GM15510 (cell line): ENCODE results near the gene WFS1.

Source experiments
- POLR2A ChIP-seq: IDR thresholded peaks from 3 replicates; pipeline ENCODE4 v1.6.1; 2011; ENCODE audit warnings: borderline replicate concordance; ENCODE audit not compliant: insufficient read length; ENCODE audit errors: extremely low read depth

The WFS1 gene, protein sequence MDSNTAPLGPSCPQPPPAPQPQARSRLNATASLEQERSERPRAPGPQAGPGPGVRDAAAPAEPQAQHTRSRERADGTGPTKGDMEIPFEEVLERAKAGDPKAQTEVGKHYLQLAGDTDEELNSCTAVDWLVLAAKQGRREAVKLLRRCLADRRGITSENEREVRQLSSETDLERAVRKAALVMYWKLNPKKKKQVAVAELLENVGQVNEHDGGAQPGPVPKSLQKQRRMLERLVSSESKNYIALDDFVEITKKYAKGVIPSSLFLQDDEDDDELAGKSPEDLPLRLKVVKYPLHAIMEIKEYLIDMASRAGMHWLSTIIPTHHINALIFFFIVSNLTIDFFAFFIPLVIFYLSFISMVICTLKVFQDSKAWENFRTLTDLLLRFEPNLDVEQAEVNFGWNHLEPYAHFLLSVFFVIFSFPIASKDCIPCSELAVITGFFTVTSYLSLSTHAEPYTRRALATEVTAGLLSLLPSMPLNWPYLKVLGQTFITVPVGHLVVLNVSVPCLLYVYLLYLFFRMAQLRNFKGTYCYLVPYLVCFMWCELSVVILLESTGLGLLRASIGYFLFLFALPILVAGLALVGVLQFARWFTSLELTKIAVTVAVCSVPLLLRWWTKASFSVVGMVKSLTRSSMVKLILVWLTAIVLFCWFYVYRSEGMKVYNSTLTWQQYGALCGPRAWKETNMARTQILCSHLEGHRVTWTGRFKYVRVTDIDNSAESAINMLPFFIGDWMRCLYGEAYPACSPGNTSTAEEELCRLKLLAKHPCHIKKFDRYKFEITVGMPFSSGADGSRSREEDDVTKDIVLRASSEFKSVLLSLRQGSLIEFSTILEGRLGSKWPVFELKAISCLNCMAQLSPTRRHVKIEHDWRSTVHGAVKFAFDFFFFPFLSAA

GRCh38 chr4:6269616-6270511, at the start of gene WFS1:
TSS of gene WFS1 (plus strand) at chr4:6269850. CDS start at chr4:6277456, 7,606 bp downstream.
- peak; percentile 57 for TF ChIP-seq POLR2A

GRCh38 chr4:6221301-6221850, 48.3 kb upstream of the WFS1 start:
- no peak for TF ChIP-seq POLR2A

- no peak for TF ChIP-seq POLR2A
Measured at GRCh38 chr4:6221851-6222760, 47.5 kb upstream of the WFS1 start.

DNA sequence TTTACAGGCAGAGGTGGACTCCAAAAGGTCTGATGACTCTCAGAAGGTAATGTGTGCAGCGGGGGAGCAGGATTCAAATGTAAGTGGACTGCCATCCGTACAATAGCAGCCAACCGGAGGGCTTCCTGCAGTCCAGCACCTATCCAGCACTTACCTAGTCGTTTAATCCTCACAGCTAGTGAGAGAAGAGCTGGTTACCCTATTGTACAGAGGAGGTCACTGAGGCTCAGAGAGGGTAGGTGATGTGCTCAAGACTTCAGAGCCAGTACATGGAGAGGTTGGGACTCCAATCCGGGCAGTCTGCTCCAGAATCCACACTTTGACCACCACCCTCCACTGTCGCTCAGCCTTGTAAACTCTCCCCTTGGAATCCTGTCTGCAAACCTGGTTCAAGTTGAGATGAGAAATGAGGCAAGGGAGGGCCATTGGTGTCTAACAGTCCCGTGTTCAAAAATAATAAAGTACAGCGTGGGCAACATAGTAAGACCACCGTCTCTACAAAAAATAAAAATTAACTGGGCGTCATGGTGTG, 46.8 kb upstream of the WFS1 start:
- TF ChIP-seq POLR2A = no peak

DNA sequence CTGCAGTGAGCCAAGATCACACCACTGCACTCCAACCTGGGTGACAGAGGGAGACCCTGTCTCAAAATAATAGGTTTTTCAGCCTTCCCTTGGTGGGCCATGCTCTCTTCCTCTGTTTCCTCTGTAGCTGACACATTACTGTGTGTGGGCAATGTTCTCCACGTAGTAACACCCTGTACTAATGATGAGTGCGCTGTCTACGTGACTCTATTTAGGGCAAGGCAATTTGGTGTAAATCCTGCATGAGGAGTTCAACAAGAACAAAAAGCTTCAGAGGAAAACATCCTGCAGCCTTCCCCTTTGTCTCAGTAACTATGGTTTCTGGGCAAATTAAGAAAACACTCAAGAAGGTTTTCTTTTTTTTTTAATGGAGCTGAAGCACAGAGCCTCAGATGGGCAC, 44.9 kb upstream of the WFS1 start:
- no peak for TF ChIP-seq POLR2A

DNA sequence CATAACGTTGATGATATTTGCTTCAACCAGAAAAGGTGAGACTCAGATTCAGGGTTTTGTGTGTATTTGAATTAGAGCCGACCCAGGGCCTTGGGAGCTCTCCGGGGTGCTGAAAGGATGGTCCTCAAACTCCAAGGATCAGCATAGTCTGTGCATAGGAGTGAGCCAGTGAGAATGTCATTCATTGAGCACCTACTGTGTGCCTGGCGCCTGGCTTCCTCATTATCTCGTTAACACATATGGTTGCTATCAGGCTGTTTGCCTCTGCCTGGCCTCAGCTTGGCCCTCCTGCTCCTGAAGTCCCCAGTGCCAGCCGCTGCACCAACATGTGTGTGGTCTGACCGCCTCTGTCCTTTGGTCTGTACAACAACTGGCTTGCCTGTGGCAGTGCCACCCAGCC, 44.2 kb upstream of the WFS1 start:
- TF ChIP-seq POLR2A = no peak

- TF ChIP-seq POLR2A = no peak
Measured at GRCh38 chr4:6226506-6226905, 43.1 kb upstream of the WFS1 start.

DNA sequence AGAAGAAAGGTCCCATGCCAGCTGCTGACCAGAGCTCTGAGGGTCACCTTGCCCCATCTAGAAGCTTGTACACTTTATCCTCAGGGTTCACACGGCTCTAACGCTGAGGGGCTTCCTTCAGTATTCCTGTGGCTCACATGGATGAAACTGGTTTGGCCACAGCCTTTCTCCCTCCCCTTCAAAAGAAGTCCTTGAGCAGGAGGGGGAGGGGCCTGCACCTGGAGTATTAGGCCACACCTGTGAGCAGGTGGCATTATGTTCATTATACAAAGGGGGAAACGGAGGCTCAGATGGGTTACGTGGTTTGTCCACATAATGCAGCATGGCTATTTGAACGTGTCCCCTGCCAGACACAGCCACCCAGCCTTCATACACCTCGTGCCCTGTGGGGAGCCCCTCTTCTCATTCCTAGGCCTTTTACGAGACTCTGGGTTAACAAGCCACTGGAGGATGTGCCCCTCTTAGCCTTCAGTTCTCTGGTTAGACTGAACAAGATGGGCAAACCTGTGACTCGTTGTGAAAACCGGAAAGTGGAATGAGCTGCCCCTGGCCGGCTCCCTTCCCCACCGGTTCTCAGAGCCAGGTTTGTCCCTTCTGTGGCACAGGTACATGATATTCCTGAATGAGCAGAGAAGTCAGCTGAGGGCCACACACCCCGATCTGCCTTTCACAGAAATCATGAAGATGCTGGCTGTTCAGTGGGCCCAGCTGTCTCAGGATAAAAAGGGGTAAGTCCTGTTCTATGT, 42.1 kb upstream of the WFS1 start:
- no peak for TF ChIP-seq POLR2A

GRCh38 chr4:6228158-6229067, 41.2 kb upstream of the WFS1 start:
- TF ChIP-seq POLR2A = no peak

GRCh38 chr4:6229095-6229494, 40.6 kb upstream of the WFS1 start:
- TF ChIP-seq POLR2A = no peak

DNA sequence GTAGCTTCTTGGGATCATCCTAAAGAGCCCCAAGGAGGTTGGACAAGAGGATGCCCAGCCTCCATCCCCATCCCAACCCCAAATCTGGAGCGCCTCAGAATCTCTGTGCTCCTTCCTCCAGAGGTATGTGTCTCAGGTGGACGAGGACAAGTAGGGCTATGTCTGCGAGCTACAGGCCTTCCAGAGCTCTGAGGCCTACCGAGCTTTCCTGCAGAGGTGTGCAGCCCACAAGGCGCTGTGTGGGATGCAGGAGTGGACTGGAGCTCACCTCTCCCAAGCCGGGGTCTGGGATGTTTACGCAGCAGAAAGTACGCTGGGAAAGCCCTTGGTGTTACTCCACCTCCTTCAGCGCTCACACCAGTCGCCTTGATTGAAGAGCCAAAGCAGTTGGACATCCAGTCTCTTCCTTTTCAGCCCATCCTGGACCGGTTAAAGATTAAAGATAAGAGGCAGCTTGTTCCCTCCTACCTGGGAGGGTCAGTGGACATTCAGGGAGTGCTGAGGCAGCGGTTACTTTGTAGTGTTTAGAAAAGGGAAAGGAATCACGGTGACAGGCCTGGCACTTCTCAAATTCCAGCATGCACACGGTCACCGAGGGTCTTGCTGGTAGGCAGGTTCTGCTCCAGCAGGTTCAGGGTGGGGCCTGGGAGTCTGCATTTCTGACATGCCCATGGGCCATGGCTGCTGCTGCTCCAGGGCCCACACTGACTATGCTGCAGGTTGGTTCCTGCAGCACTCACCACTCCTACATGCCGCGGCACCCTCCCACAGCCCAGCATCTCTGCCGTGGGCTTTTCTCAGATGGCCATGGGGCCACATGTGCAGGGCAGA, 39.8 kb upstream of the WFS1 start:
- TF ChIP-seq POLR2A = no peak
